ENCODE results near the gene AFMID.
"Not testable (repeated sequence)": the region's sequence is repeated elsewhere in the genome, so short reads cannot be mapped to it uniquely, and the experiment has no call there.

AFMID gene

GRCh38 chr17:78223765-78224164, 36.6 kb downstream of the AFMID start:
- DNase-seq (ENCODE audit: low read depth, low spot score), result no peak

GRCh38 chr17:78224231-78225087, 37.3 kb downstream of the AFMID start:
- DNase-seq (ENCODE audit: low read depth, low spot score), result no peak

- DNase-seq (ENCODE audit: low read depth, low spot score), result no peak
Observed at GRCh38 chr17:78225088-78225865, 38.1 kb downstream of the AFMID start.

GRCh38 chr17:78226055-78226758, 39.0 kb downstream of the AFMID start:
- DNase-seq (ENCODE audit: low read depth, low spot score), result no peak

GRCh38 chr17:78226759-78227454, 39.7 kb downstream of the AFMID start:
- no peak for DNase-seq (ENCODE audit: low read depth, low spot score)

- no peak for DNase-seq (ENCODE audit: low read depth, low spot score)
Observed at GRCh38 chr17:78227455-78227916, 40.3 kb downstream of the AFMID start.

- no peak for DNase-seq (ENCODE audit: low read depth, low spot score)
Observed at GRCh38 chr17:78228176-78228575, 41.0 kb downstream of the AFMID start.

- no peak for DNase-seq (ENCODE audit: low read depth, low spot score)
Observed at GRCh38 chr17:78230252-78230962, 43.2 kb downstream of the AFMID start.

- no peak for DNase-seq (ENCODE audit: low read depth, low spot score)
Observed at GRCh38 chr17:78230996-78231935, 44.1 kb downstream of the AFMID start, which contains the start of gene TMEM235. Gene TMEM235 (plus strand): TSS chr17:78231631. CDS start chr17:78232024, 393 bp downstream.

GRCh38 chr17:78231991-78232858, 45.1 kb downstream of the AFMID start:
- DNase-seq (ENCODE audit: low read depth, low spot score), result no peak

- no peak for DNase-seq (ENCODE audit: low read depth, low spot score)
Observed at GRCh38 chr17:78232859-78233173, 45.7 kb downstream of the AFMID start.

GRCh38 chr17:78233678-78234077, 46.5 kb downstream of the AFMID start:
- DNase-seq (ENCODE audit: low read depth, low spot score), result no peak

- no peak for DNase-seq (ENCODE audit: low read depth, low spot score)
Observed at GRCh38 chr17:78234261-78234865, 47.2 kb downstream of the AFMID start.

- not testable (repeated sequence) for DNase-seq (ENCODE audit: low read depth, low spot score)
Observed at GRCh38 chr17:78235022-78235421, 47.9 kb downstream of the AFMID start.

- DNase-seq (ENCODE audit: low read depth, low spot score), result no peak
Observed at GRCh38 chr17:78235885-78236284, 48.7 kb downstream of the AFMID start.

- no peak for DNase-seq (ENCODE audit: low read depth, low spot score)
Observed at GRCh38 chr17:78236362-78237127, 49.4 kb downstream of the AFMID start.

GRCh38 chr17:78237401-78238012, 50.3 kb downstream of the AFMID start:
- no peak for DNase-seq (ENCODE audit: low read depth, low spot score)
